Stimulated activated CD4-positive, alpha-beta T cell treated with anti-CD3 and anti-CD28 coated beads, Interleukin-12 subunit alpha, Interleukin-12 subunit beta, amount 100 ng/mL, for 48 hours (primary cell): Measurements from ENCODE around the gene GPC6.

Source experiments
- DNase-seq, 3 donors: peaks; one replicate each; pipeline ENCODE4 v3.0.0-alpha.2; 2020; ENCODE audit warnings: low read depth in 2 of 3, low spot score in 1 of 3

Gene GPC6

GRCh38 chr13:93882086-93882651 is 655.6 kb downstream of the GPC6 start:
- no peak for DNase-seq

GRCh38 chr13:93889430-93889951 is 662.9 kb downstream of the GPC6 start:
- no peak for DNase-seq

DNA sequence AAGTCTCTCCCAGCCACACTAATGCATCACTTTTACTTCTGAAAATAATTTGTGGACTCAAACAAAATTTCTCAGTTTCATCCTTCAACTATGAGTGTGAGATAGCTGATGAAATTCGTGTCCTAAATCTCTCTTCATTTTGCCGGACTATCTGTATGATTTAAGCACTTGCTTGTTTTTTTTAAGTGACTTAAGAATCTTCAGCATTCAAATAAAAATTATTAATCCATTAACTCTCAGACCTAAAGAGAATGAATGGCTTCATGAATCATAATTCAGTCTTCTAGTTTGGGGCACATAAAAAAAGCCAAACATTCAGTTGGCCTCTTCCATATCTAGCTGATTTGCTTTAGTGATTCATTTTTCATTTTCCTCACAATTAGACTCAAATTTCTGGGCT is 673.4 kb downstream of the GPC6 start:
- no peak for DNase-seq

DNA sequence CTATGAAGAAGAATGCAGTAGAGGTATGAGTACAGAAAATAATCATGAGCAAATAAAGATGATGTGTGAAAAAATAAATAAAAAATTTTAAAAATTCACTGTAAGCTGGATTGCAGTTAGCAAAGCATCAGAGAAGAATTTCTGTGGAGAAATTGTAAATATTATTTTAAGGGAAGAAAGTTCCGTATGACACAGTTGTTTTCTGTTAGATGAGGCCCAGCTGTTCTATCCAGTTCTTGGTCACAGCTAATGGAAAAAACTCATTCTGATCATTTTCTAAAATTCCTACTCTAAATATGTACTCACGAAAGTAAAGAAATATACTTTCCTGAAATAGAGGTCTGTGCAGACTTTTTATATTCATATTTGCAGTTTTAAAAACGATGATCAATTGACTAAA is 674.1 kb downstream of the GPC6 start:
- DNase-seq = no peak

DNA sequence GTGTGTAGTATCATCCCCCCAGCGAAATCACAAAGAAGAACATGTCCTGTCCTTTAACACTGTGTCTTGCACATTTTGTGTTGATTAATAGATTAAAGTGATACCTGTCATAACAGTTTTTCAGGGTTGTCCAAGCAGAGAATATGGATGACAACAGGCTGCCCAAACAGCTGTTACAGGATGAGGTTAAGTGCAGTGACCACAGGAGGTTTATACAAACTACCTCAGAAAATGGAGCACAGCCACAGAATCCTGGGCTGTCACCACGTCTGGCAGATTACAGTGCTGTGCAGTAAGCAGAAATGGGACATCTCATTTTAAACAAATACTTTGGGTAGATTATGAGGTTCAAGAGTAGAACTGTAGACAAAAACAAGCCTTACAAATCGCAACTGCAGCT is 677.3 kb downstream of the GPC6 start:
- DNase-seq = no peak

DNA sequence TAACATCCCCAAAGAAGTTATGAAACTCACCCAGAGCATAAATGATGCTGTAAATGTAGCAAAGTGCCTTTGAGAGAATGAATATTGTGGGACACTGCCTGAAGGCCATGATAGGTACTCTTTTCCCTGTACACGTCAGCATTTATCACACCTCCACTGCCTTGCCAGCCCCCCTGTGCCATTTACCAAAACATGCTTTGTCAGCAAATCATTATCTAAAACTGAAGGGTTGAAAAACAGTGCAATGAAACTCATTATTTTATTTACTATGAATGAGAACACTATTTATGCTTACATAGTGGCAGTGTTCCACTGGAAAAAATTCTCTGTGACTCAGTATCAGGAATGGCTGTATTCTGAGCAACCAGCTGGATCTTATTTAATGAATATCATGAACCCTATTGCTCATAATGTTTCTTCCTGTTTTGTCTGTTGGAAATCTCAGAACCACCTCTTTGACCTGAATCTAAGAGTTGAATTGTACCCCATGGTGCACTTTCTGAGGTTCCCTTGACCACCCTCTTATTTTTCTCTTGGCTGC is 688.7 kb downstream of the GPC6 start:
- DNase-seq = no peak

DNA sequence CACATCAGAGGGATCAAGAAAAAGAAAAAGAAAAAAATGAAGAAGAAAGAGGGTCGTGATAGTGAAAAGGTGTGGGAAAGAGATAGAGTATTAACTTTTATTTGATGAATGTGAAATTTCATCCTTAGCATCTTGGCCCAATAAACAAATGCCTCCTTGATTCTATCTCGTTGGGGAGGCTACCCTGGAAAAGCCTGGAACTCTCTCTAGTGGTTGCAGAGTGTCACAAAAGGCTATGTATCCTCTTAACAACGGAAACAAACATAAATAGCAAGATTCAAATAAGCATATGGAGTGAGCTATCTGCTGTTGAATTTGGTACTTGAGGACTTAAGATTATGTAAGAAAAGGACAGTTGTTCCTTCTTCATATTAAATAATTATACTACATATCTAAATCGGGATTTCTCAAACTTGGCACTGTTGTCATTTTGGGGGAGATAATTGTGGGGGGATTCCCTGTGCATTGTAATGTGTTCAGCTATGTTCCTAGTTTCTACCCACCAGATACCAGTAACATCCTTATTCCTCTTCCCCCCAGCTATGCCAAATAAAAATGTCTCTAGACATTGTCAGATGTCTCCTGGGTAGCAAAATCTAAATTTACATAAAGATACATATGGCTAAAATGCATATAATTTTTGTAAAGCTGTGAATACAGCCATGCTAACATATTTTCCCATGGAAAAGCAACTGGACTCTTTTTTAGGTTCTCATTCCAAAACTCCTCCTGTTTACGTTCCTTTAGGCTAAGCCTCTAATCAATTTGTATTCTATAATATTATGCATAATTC is 695.7 kb downstream of the GPC6 start:
- no peak for DNase-seq

GRCh38 chr13:93925990-93926389 is 699.4 kb downstream of the GPC6 start:
- no peak for DNase-seq

DNA sequence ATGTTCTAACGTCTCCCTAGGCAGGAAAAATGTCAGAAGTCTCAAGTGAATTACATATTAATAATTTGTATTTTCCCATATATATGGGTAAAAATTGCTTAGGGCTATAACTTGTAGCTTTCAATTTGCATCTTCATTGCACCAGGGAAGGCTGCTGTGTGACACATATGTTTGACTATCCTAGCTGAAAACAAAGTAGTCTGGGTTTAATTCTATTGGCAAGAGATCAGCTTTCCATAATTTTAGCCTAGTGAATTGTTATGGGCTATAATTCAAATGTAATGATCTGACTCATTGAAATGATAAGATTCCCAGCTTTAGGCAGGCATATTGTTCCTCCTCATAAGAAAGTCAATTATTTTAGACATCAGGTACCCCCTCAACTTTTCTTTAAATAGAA is 699.8 kb downstream of the GPC6 start:
- no peak for DNase-seq

DNA sequence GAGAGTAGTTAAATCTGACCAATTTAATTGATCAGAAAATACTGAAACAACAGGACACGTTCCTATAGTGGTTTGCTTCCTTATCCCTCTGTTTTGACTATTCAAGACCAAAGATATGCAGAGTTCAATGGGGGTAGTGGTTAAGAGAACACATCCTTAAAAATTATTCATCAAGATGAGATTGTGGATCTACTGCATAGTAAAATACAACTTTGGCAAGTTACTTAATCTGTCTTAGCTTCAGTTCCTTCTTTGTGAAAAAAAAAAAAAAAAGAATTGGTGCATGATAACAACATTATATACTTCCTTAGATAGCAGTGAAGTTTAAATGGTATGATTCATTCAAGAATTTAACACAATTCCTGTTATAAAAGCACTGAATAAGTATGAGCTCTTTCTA is 700.8 kb downstream of the GPC6 start:
- no peak for DNase-seq

- no peak for DNase-seq
Measured at GRCh38 chr13:93932901-93933300, 706.3 kb downstream of the GPC6 start.

DNA sequence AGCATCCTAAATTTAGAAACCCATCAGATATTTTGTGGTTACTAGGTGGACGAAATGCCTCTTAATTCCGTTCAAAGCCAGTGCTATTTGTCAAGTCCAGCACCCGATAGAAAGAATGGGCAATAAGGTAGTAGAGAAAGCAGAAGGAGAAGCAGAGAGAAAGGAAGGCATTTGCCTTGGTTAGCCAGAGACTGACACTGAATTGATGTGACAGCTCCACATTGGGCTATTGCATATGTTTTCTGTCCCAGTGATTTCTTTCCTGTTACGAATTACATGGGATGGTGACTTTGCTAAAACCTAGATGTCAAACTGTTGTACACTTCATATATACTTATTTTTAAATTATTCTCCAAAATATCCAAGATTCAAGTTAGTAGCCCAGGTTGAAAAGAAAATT is 710.3 kb downstream of the GPC6 start:
- no peak for DNase-seq

- no peak for DNase-seq
Measured at GRCh38 chr13:93941444-93941843, 714.8 kb downstream of the GPC6 start.

DNA sequence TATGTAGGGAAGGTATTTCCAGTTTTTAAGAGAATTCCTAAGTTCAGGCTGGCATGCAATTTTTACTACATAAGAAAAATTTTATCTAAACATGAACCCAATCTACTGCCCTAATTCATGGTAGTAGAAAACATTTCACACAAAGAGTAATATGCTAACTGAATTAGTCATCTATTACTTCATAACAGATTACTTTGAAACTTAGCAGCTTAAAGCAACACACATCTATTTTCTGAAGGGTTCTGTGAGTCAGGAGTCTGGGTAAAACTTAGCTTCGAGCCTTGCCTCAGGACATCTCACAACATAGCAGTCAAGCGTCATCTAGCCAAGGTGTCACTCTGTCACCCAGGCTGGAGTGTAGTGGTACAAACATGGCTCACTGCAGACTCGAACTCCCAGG is 715.4 kb downstream of the GPC6 start:
- no peak for DNase-seq

DNA sequence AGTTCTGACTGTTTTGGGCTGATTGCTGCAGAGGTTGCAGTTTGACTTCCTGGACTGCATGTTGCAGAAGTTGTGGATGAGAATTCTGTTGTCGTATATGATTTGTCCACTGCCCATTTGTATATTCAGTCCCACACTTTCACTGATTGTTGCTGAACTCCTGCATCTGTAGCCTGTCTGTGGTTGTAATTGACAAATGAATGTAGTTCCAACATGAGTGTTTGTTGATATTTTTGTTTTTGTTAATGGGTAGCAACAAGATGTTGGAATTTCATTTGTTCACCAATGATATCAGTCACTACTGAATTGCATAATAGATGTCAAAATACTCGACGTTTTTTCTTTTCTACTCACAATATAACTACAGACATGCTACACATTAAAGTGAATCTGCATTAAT is 719.0 kb downstream of the GPC6 start:
- DNase-seq = no peak

GRCh38 chr13:93946994-93947393 is 720.4 kb downstream of the GPC6 start:
- no peak for DNase-seq

DNA sequence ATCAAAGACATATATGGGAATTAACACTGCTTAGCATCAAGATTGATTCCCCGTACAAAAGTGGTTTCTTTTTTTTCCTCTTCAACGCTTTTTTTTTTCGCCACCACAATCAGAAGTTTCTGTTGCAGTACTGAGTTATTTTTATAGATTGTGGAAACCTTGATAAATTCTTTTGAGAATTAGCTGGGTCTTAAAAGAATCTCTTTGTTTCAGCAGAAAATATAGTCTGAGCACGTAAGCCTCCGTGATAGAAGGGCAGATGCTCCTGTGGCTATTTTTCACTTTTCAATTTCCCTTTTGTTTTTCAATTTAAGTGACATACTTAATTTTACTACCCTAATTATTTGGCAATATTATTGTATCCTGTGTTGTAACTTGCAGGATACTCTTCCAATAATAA is 721.0 kb downstream of the GPC6 start:
- no peak for DNase-seq

- DNase-seq = no peak
Measured at GRCh38 chr13:93948162-93948922, 721.7 kb downstream of the GPC6 start.

- no peak for DNase-seq
Measured at GRCh38 chr13:93951108-93951507, 724.5 kb downstream of the GPC6 start.

DNA sequence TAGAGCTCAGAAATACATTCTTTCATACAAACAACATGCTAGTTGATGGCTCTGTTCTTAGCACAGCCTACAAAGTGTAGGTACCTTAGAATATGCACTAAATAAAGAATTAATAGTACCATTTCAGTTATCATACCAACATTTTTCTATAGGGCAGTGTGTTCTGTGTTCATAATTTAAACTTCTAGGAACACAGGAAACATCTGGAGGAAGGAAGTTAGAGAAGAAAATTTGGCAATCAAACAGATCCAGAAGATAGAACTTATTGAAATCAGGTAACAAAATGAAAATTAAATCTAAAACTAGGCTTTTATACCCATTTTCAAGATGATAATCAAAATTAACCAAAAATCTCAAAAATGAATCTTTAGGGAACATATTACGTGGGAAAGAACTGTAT is 725.3 kb downstream of the GPC6 start:
- no peak for DNase-seq

DNA sequence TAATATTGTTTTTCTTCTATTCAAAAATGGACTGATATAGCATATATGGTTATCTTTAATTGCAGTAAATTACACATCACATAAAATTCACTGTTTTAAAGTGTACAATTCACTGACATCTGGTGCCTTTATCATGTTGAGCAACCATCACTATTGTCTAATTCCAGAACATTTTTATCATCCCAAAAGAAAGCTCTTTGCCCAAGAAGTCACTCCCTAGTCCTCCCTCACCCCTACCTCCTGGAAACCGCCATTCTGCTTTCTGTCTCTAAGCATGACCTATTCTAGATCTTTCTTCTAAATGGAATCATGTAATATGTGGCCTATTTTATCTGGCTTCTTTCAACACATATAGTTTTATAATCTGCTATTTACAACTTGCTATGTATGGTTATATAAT is 727.2 kb downstream of the GPC6 start:
- DNase-seq = no peak

GRCh38 chr13:93955904-93956303 is 729.3 kb downstream of the GPC6 start:
- DNase-seq = no peak
